Tibial nerve (tissue), 4 donors: ENCODE measurements around the gene HMOX1. TPM values are rescaled to one million over a fixed set of nuclear protein-coding genes. Genes with fewer than 3 reads are reported as not detected.

Source experiments
- DNase-seq, 2 donors: peaks; one replicate each; pipeline ENCODE4 v3.0.0-alpha.2; 2019; ENCODE audit warnings: low spot score in 2 of 2
- H3K27ac ChIP-seq, 4 donors: fragments of 200-600 bp; sonication (generic) in 3 of 4; one replicate each; pipeline ENCODE4 v1.5.1; 2017 to 2019; ENCODE audit warnings: mild to moderate bottlenecking in 1 of 4
- H3K27me3 ChIP-seq, 2 donors: fragments of 200-600 bp; sonication (generic) in 1 of 2; one replicate each; pipeline versions ENCODE4 v1.5.1 to v1.6.0; 2017 to 2019
- H3K36me3 ChIP-seq, 3 donors: fragments of 200-600 bp; sonication (generic); one replicate each; pipeline ENCODE4 v1.5.1; 2018 to 2019
- H3K4me1 ChIP-seq, 4 donors: fragments of 200-600 bp; sonication (generic) in 3 of 4; one replicate each; pipeline ENCODE4 v1.5.1; 2017 to 2019
- H3K4me3 ChIP-seq, 4 donors: fragments of 200-600 bp; sonication (generic) in 3 of 4; one replicate each; pipeline ENCODE4 v1.5.1; 2017 to 2019; ENCODE audit warnings: mild to moderate bottlenecking in 1 of 4, moderate library complexity in 1 of 4
- H3K9me3 ChIP-seq, 4 donors: fragments of 200-600 bp; sonication (generic) in 3 of 4; one replicate each; pipeline ENCODE4 v1.5.1; 2017 to 2019
- EP300 ChIP-seq, 2 donors: sonication (generic); formaldehyde crosslinking; IDR thresholded peaks; one replicate each; pipeline ENCODE4 v1.6.1; 2017; ENCODE audit warnings: antibody characterized with exemption in 2 of 2, mild to moderate bottlenecking in 1 of 2
- POLR2A ChIP-seq, 2 donors: fragments of 450-650 bp; IDR thresholded peaks; one replicate each; pipeline ENCODE4 v1.6.1; 2017; ENCODE audit warnings: antibody characterized with exemption in 2 of 2, mild to moderate bottlenecking in 2 of 2, moderate library complexity in 2 of 2
- WGBS, 2 donors: methylation state at CpG; one replicate each; pipeline ENCODE4 v1.1.5; 2018; 5-methylcytosine and 5-hydroxymethylcytosine counted together
- total RNA-seq, 4 donors: library from RNA; depleted of rRNA; stranded (reverse); fragments of >200 nt; gene quantifications; one replicate each; pipeline ENCODE4 v1.1.0, GENCODE V29; 2016
- TF ChIP-seq, protein P1 (sequence below), 5 experiments: fragments of 200-600 bp in 3 of 5; fragments of 450-650 bp in 2 of 5; sonication (generic) in 3 of 5; IDR thresholded peaks; one replicate each; pipeline ENCODE4 v1.5.1; 2016 to 2019; ENCODE audit warnings: antibody characterized with exemption in 5 of 5, mild to moderate bottlenecking in 3 of 5, moderate library complexity in 2 of 5

The HMOX1 gene
- total RNA-seq, 4 donors from 2014 or later = 7.5 to 53.7 (median 19.0) TPM

GRCh38 chr22:35343664-35344550 is 37.0 kb upstream of the HMOX1 start:
- Histone ChIP-seq H3K4me1 (no peaks in the 10 kb centered on the region), H3K9me3 (no peaks in the 10 kb centered on the region), H3K4me3 (no peak overlapping the region), H3K27ac (no peak overlapping the region), H3K27me3 (no peaks in the 10 kb centered on the region), H3K36me3 (peaks cover 0 to 99% (median 0%) of the 10 kb centered on the region in 3 donors)
- 92 to 95% methylated on average over 24 to 26 of the region's 26 CpGs for WGBS, 2 donors
- TF ChIP-seq, protein P1, sequence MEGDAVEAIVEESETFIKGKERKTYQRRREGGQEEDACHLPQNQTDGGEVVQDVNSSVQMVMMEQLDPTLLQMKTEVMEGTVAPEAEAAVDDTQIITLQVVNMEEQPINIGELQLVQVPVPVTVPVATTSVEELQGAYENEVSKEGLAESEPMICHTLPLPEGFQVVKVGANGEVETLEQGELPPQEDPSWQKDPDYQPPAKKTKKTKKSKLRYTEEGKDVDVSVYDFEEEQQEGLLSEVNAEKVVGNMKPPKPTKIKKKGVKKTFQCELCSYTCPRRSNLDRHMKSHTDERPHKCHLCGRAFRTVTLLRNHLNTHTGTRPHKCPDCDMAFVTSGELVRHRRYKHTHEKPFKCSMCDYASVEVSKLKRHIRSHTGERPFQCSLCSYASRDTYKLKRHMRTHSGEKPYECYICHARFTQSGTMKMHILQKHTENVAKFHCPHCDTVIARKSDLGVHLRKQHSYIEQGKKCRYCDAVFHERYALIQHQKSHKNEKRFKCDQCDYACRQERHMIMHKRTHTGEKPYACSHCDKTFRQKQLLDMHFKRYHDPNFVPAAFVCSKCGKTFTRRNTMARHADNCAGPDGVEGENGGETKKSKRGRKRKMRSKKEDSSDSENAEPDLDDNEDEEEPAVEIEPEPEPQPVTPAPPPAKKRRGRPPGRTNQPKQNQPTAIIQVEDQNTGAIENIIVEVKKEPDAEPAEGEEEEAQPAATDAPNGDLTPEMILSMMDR (IDR thresholded peaks at IDR 0.05) = no peak
- TF ChIP-seq EP300 (IDR thresholded peaks at IDR 0.05) (no peak), POLR2A (IDR thresholded peaks at IDR 0.05) (no peak)
- DNase-seq = no peak

DNA sequence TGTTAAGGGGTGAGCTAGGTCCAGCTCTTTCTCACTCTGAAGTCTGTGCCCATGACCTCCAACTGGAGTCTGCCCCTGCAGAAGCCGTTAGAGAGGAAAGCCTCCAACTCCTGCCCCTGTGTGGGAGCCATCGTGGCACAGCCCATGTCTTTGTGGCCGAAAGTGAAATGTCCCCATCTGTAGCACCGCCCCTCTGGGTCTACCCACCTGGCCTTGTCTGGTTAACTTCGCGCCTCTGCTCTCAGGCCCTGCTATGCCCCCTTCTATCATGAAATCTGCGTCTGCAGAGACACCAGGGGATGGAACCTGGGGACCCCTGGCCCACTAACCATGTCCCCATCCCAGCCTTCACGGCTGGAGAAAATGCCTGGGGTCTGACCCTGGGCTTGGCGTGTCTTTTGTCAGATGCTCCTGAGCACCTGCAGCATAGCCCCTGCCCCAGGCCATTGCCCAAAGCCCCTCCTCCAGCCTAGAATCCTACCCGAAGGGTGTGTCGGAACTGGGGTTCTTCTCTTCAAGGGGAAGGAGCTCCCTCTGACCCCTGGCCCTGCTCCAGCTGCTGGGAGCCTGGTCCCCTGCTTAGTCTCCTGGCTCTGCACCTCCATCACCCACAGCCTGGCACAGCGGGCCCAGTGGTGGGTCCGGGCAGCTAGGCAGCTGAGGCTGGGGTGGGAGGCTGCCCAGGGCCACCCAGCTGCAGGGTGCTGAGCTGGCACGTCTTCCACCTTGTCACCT is 35.8 kb upstream of the HMOX1 start:
- TF ChIP-seq, protein P1 (IDR thresholded peaks at IDR 0.05) = no peak
- TF ChIP-seq POLR2A (IDR thresholded peaks at IDR 0.05) (no peak), EP300 (IDR thresholded peaks at IDR 0.05) (no peak)
- peaks cover 0 to 88% (median 0%) of the 10 kb centered on the region in 3 donors for H3K36me3 ChIP-seq

GRCh38 chr22:35345808-35346505 is 34.9 kb upstream of the HMOX1 start:
- H3K27me3 ChIP-seq = no peaks in the 10 kb centered on the region
- no peaks in the 10 kb centered on the region for H3K9me3 ChIP-seq
- peaks cover 0 to 80% (median 0%) of the 10 kb centered on the region in 3 donors for H3K36me3 ChIP-seq
- TF ChIP-seq, protein P1 (IDR thresholded peaks at IDR 0.05) = no peak
- TF ChIP-seq EP300 (IDR thresholded peaks at IDR 0.05) (no peak), POLR2A (IDR thresholded peaks at IDR 0.05) (no peak)
- no peak overlapping the region for H3K27ac ChIP-seq
- H3K4me3 ChIP-seq = no peak overlapping the region
- peaks cover 0 to 15% (median 2%) of the 10 kb centered on the region in 4 donors for H3K4me1 ChIP-seq
- DNase-seq = no peak
- WGBS, 2 donors = 83 to 86% methylated on average over 7 to 10 of the region's 11 CpGs

More for the DNA sequence above, 35.8 kb upstream of the HMOX1 start:
- no peak overlapping the region for H3K27ac ChIP-seq
- no peak overlapping the region for H3K4me3 ChIP-seq
- peaks cover 0 to 9% (median 0%) of the 10 kb centered on the region in 4 donors for H3K4me1 ChIP-seq
- H3K27me3 ChIP-seq = no peaks in the 10 kb centered on the region
- no peak for DNase-seq
- no peaks in the 10 kb centered on the region for H3K9me3 ChIP-seq
- 85 to 87% methylated on average over 13 of the region's 14 CpGs for WGBS, 2 donors

DNA sequence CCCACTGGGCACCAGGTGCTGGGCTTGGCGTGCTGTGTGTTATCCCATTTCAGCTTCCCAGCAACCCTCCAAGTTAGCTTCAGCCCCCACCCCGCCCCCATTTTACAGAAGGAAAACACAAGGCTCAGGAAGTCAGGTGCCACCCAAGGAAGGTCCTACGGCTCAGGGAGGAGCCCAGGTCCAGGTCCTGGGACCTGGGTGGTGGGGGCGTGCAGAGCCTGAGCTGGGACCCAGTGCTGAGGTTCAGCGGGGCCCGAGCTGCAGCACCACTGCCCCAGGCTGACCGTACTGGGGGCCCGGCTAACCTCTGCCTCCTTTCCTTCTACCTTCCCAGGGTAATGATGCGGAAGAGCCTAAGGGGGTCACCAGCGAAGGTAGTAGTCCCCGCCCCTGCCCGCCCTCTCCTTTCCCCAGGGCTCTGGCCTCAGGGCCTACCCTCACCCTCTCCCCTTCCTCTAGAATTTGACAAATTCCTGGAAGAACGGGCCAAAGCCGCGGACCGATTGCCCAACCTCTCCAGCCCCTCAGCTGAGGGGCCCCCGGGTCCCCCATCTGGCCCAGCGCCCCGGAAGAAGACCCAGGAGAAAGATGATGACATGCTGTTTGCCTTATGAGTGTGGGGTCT is 34.2 kb upstream of the HMOX1 start:
- DNase-seq = no peak
- H3K36me3 ChIP-seq = peaks cover 0 to 72% (median 0%) of the 10 kb centered on the region in 3 donors
- no peak overlapping the region for H3K4me3 ChIP-seq
- no peaks in the 10 kb centered on the region for H3K27me3 ChIP-seq
- no peak overlapping the region for H3K27ac ChIP-seq
- peaks cover 0 to 23% (median 5%) of the 10 kb centered on the region in 4 donors for H3K4me1 ChIP-seq
- TF ChIP-seq, protein P1 (IDR thresholded peaks at IDR 0.05) = no peak
- no peak for TF ChIP-seq EP300 (IDR thresholded peaks at IDR 0.05)
- TF ChIP-seq POLR2A (IDR thresholded peaks at IDR 0.05) = no peak
- no peaks in the 10 kb centered on the region for H3K9me3 ChIP-seq
- 80 to 83% methylated on average over 16 to 17 of the region's 19 CpGs for WGBS, 2 donors
